Ureter (tissue), 1 donor: ENCODE results near the gene PARD3B. TPM values are rescaled to one million over a fixed set of nuclear protein-coding genes. Genes with fewer than 3 reads are reported as not detected.

Source experiments
- DNase-seq: peaks from one replicate; pipeline ENCODE4 v3.0.0-alpha.2; 2020; ENCODE audit warnings: low spot score
- total RNA-seq: library from RNA; stranded (reverse); gene quantifications from one replicate; pipeline ENCODE4 v1.2.4, GENCODE V29; 2023
- donor health status: DM: yes; HTN: yes; CAD: no.

PARD3B gene
- total RNA-seq, 1 donor from 2014 or later, result 31.4 TPM

GRCh38 chr2:205337274-205337673, 792.0 kb downstream of the PARD3B start:
- DNase-seq, result no peak

DNA sequence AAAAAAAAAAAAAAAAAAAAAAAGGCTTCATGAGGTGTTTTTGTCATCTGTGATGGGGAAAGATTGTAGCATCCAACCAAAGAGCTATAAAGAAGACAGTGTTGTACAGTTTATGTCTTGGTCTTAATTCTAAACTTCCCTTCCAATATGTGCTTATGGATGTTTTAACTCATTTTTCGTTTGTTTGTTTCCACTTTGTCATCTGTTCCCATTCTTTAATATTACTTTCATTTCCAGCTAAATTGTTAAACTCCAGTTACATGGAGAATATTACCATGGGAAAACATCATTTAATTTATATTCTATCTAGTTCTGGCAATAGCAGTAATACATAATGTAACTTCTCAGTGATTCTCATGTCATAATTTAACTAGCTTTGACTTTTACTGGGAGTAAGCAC, 792.9 kb downstream of the PARD3B start:
- DNase-seq, result no peak

GRCh38 chr2:205343103-205343502, 797.8 kb downstream of the PARD3B start:
- DNase-seq, result no peak

DNA sequence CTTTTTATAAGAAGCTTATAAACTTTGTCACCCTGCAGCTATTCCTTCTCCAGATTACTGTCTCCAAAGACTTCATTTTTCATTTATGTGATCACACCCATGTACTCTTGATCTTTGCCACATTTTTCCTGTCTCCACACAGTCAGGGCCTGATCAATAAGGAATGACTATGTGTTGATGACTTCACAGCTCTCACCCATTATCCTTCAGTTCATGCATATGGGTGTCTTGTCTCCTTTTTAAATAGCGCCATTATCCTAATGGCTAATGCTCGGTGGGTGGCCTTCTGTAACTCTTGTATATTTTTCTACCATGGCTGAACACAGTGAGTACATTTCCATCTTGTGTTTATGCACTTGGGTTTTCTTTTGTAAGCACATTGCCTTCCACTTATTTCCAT, 801.4 kb downstream of the PARD3B start:
- DNase-seq, result no peak

- no peak for DNase-seq
These were observed 802.6 kb downstream of the PARD3B start for GRCh38 chr2:205347899-205348298.

DNA sequence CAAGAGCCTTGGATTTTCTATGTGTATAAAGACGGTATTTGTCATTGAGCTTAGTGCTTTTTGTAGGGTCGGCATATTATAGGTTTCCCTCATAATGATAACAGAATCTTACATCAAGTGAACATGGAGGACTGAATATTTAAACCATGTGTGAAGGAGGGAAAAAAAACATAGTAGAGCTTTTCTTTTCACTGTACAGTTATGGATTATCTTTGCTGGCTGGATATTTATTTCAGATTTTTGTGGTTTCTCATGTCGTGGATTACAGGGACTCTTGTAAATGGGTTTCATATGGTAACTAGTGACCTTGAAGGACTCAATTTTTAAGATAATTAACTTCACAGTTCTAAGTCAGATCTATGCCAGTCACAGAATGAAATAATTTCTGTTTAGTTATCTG, 806.8 kb downstream of the PARD3B start:
- DNase-seq, result no peak

DNA sequence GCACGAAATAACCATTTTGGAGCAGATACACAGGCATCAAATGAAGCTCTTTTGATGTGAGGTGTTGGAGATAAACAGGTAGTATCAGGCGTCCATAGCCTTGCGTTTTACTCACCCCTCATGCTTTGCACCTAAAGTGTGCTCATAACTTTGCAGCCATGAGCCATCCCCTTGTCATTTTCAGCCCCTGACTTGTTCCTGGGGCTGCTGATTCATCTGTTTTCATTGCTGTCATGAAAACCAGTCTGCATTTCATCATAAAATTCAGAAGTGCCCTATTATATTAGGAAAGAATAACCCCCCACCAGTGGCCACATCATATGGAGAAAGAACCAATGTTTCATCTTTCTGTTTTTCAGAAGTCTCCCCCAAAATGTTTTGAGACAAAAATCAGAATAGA, 807.3 kb downstream of the PARD3B start:
- no peak for DNase-seq

GRCh38 chr2:205357732-205358131, 812.5 kb downstream of the PARD3B start:
- DNase-seq, result no peak

DNA sequence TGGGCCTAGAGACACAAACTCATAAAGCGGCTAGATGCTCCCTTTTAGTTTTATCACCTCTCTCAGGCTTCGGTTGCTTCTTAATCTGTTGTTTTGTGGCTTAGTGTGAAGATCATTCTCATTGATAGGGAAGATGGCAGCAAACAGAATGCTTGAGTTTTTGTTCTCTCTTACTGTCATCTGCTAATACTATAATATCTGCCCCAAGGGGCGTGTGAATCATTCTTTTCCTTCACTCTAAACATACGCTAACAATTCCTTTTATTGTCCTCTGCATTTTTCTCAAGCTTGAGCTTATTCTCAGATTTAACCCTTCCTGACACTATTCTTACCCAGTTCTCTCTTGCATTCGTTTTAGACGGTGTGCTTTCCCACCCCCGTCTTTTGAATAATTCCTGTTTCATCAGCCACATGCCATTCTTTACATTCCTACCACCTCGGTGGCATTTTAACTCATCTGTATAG, 813.1 kb downstream of the PARD3B start:
- no peak for DNase-seq

GRCh38 chr2:205361272-205361671, 816.0 kb downstream of the PARD3B start:
- no peak for DNase-seq

- DNase-seq, result no peak
These were observed 816.7 kb downstream of the PARD3B start for GRCh38 chr2:205361970-205362369.

DNA sequence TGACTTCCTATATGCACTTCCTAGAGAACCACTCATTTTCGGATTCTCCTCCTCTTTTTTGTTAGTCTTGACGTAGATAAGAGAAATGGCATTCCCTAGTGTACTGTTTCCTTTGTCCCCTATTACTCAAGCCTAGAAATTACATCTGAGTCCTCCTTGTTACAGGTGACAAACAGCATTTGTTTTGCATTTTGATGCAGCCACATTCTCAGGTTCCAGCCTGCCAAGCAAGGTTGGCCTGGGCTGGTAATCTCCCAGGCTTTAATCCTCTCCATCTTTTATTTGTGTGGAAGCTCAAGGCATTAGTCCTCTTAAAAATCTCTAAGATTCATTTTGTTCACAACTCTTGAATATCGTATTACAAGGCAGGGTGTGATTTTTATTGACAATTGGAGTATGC, 819.0 kb downstream of the PARD3B start:
- no peak for DNase-seq

DNA sequence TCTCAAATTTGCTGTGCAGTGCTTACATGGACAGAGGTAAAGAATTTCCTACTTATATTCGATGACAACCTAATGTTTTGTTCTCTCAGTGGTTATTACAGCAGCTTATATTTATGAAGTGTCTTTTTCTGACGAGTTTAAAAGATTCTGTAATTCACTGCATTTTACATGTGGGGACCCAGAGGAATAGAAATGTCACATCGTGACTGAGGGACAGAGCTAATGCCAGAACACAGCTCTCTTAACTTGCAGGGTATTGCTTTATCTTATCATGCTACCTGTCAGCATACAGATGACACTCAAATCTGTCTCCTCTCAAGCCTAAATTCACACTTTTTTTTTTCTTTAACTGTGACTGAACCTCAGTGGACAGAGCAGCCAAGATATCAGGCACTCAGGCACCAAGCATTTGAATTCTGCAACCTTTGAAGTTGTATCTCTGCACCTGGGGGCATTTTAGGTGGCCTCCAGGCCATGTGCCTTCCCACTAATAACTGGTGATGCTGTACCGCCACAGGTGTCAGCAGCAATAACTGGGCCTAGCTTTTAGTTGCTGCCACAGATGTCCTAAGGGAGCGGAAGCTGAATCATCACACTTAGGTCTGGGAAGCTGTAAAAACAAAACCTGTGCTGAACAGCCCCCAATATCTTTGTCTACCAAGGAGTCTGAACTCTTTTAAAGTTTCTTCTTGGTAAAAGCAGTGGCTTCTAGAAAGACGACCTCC, 821.2 kb downstream of the PARD3B start:
- no peak for DNase-seq

- DNase-seq, result no peak
These were observed 822.2 kb downstream of the PARD3B start for GRCh38 chr2:205367331-205367935.

GRCh38 chr2:205369813-205370212, 824.5 kb downstream of the PARD3B start:
- no peak for DNase-seq

DNA sequence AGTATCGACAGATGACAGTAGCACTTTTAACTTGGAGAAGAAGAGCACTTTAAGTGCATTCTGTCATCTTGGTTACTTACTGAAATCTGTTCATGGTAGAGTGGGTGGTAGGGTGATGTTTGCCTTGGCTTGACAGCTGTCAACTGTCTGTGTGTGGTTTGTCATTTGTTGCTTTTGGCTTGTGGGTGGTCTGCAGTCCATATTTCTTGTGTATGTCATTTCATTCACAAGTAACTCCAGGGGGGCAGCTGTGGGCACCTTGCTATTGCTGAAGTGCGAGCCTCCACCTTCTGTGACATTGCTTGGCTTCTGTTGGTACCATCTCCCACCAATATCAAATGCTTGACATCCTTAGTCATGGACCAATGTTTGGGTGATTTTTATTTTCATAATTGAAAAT, 825.5 kb downstream of the PARD3B start:
- DNase-seq, result no peak

DNA sequence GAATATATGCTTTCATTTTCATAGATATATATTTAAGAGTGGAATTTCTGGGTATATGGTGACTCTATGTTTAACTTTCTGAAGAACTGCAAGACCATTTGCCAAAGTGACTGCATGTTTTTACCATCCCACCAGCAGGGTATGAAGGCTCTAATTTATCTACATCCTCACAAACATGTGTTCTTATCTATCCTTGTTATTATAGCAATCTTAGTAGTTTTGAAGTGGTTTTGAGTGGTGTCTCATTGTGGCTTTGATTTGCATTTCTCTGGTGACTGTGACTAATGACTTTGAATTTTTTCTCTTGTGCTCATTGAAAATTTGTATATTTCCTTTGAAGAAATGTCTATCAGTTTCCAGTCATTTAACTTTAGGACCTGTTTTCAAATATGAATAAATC, 826.9 kb downstream of the PARD3B start:
- no peak for DNase-seq

DNA sequence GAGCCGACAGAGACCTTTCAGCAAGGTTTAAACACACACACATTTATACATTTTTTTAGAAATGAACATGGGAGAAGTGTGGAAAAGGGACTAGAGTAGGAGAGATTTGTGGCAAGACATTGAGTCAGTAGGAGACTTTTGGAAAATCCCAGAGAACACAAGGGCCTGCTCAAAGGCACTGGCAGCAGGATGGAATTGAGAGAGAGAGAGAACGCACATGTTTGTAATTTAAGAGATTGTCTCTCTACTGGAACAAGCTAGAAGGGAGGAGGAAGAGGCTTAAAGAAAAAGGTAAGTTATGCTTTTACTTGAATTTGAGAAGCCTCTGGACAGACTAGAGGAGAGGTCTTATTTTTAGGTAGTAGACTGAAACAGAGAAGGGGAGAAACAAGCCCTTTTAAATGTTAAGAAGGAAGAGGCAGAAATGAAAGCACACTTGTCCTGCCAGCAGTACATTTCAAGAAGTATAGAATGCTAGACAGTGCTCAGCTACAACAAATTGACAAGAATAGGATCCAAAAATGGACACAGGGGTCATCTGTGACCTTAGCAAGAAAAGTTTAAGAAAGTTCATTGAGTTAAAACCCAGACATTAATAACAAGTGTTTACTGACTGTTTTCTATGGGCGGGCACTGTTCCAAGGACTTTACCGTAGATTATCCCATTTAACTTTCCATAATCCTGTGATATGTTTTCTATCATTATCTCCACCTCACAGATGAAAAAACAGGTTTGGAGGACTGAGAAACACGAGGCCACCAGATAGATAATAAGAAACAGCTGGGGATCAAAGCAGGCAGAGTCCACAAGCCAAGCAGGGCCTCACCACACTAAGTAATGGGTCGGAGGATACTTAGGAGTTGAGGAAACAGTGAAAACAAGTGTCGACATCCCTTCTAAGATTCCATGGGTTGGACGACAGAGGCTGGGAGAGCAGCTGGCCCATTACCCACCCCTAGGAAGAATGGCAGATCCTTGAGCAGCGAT, 830.5 kb downstream of the PARD3B start:
- DNase-seq, result no peak

- DNase-seq, result no peak
These were observed 832.0 kb downstream of the PARD3B start for GRCh38 chr2:205377324-205377723.

DNA sequence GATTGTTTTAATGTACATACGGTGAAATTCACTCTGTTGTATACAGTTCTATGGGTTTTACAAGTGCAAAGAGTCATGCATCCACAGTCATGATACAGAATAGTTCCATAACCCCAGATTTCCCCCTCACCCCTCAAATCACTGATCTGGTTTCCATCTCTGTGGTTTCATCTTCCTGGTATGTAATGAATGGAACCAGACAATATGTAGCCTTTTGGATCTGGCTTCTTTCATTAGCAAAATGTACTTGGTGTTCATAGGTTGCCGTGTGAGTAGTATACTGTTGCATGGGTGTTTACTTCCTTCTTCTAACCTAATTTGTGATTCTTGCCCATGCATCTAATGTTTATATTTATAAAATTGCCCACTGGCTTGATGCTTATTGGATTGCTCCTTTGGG, 838.3 kb downstream of the PARD3B start:
- no peak for DNase-seq

GRCh38 chr2:205386109-205386508, 840.8 kb downstream of the PARD3B start:
- DNase-seq, result no peak

DNA sequence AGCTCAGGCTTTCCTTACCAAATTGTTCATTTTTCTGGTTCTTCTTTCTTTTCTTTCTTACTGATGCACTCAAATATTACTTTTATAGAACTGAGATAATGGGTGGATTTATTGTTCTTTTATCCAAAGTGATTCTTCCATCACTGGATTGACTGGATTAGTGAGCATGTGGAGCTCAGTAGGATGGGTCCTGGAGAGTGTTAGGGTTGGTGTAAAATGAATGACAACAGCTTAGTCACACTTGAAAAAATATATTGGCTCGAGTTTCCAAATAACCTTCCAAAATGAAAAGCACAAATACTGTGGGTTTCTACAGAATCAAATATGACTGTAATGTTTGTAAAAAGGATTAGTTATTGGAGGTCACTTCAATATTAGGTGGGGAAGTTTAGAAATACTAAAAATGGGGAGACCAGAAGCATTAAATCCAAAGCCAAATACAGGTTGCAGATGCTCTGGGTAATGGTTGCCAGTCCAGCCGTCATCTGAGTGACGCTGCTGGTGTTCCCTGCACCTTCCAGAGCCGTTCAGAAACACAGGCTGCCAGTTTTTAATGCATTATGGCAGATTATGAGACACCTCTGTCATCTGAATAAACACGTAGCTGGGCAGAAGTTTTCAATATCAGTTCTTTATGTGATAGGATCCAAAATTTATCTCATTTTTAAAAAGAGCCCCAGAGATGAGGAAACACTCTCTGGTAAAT, 842.2 kb downstream of the PARD3B start:
- no peak for DNase-seq
